Smooth muscle cell (in vitro differentiated cells): ENCODE data around the gene PTGER3. TPM values are rescaled to one million over a fixed set of nuclear protein-coding genes. Genes with fewer than 3 reads are reported as not detected.

Experiments
- DNase-seq: peaks from one replicate; lab custom pipeline; 2025; ENCODE audit not compliant: unreplicated experiment; lab: John Stamatoyannopoulos, UW
- H2AFZ ChIP-seq: fragments of 200-600 bp; sonication (generic); 2 replicates; pipeline ENCODE4 v1.6.0; 2016; ENCODE audit warnings: antibody characterized with exemption, low read depth, mild to moderate bottlenecking
- H3F3A ChIP-seq: fragments of 200-600 bp; sonication (generic); 2 replicates; pipeline ENCODE4 v1.6.0; 2017; ENCODE audit warnings: antibody characterized with exemption, low read depth
- H3K27ac ChIP-seq: fragments of 200-600 bp; sonication (generic); 2 replicates; pipeline ENCODE4 v1.5.1; 2016; ENCODE audit warnings: low read depth, mild to moderate bottlenecking
- H3K27me3 ChIP-seq: fragments of 200-600 bp; sonication (generic); 2 replicates; pipeline ENCODE4 v1.6.1; 2016; ENCODE audit warnings: low read depth, mild to moderate bottlenecking
- H3K36me3 ChIP-seq: fragments of 200-600 bp; sonication (generic); 2 replicates; pipeline ENCODE4 v1.5.1; 2016; ENCODE audit warnings: low read depth
- H3K4me1 ChIP-seq: fragments of 200-600 bp; sonication (generic); 2 replicates; pipeline ENCODE4 v1.5.1; 2016; ENCODE audit warnings: low read depth
- H3K4me2 ChIP-seq: fragments of 200-600 bp; sonication (generic); 2 replicates; pipeline ENCODE4 v1.6.0; 2016; ENCODE audit warnings: mild to moderate bottlenecking
- H3K4me3 ChIP-seq: fragments of 200-600 bp; sonication (generic); 2 replicates; pipeline ENCODE4 v1.5.1; 2016; ENCODE audit warnings: mild to moderate bottlenecking
- H3K79me2 ChIP-seq: fragments of 200-600 bp; sonication (generic); 2 replicates; pipeline ENCODE4 v1.6.0; 2016; ENCODE audit warnings: low read depth, mild to moderate bottlenecking
- H3K9ac ChIP-seq: fragments of 200-600 bp; sonication (generic); 2 replicates; pipeline ENCODE4 v1.6.0; 2016; ENCODE audit warnings: low read depth
- H3K9me3 ChIP-seq: fragments of 200-600 bp; sonication (generic); replicated peaks from 2 replicates; pipeline ENCODE4 v1.5.1; 2016; ENCODE audit warnings: low read depth
- H4K20me1 ChIP-seq: fragments of 200-600 bp; sonication (generic); 2 replicates; pipeline ENCODE4 v1.6.0; 2016; ENCODE audit warnings: low read depth
- WGBS: methylation state at CpG from one replicate; pipeline ENCODE4 v1.1.7; 2016; ENCODE audit warnings: low lambda C conversion rate; 5-methylcytosine and 5-hydroxymethylcytosine counted together
- polyA plus RNA-seq: library from polyadenylated mRNA; unstranded; fragments of >200 nt; fragmentation: Nextera tagmentation; extraction: Ambion mirVana; gene quantifications from 2 replicates; pipeline ENCODE4 v1.2.1, GENCODE V29; 2016
- total RNA-seq: library from RNA; depleted of rRNA; stranded (reverse); fragments of >200 nt; gene quantifications from 2 replicates; pipeline ENCODE4 v1.2.3, GENCODE V29; 2014
- TF ChIP-seq, protein P1 (sequence below): fragments of 200-600 bp; sonication (generic); IDR thresholded peaks from 2 replicates; pipeline ENCODE4 v1.5.1; 2017; ENCODE audit warnings: borderline replicate concordance, mild to moderate bottlenecking, antibody characterized with exemption; ENCODE audit not compliant: insufficient read depth, poor library complexity, severe bottlenecking

Gene PTGER3
- total and polyA plus RNA-seq, 2 experiments from 2014 or later = 0.37 to 2.7 TPM

DNA sequence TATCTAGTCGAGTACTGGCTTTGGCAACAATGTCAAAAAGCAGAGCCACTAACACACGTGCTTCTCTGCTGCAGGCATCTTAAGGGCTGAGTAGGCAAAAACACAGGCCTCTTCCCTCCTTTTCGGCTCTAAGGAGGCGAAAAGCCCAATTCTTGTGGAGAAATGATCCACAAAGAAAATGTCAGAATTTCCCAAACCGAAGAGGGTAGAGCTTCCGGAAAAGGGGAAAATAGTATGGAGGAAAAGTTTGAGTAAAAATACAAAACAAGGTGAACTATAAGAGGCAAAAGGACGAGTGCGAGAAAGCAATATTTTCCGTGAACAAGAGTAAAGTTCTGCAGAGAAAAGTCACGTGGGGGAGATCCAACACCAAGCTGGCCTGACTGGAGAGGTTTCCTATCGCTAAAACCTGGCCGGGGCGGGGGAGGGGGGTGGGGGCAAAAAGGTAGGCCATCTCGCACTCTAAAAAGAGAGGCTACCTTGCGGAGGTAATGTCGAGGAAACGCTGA, 32.7 kb upstream of the PTGER3 start:
- 2% methylated on average over 16 of the region's 17 CpGs for WGBS
- H3K79me2 ChIP-seq = peaks cover 53% of the 10 kb centered on the region
- H3K9ac ChIP-seq = peak overlapping the region; percentile 95
- H3F3A ChIP-seq = no peaks in the 10 kb centered on the region
- H3K4me1 ChIP-seq = peaks cover 20% of the 10 kb centered on the region
- TF ChIP-seq, protein P1, sequence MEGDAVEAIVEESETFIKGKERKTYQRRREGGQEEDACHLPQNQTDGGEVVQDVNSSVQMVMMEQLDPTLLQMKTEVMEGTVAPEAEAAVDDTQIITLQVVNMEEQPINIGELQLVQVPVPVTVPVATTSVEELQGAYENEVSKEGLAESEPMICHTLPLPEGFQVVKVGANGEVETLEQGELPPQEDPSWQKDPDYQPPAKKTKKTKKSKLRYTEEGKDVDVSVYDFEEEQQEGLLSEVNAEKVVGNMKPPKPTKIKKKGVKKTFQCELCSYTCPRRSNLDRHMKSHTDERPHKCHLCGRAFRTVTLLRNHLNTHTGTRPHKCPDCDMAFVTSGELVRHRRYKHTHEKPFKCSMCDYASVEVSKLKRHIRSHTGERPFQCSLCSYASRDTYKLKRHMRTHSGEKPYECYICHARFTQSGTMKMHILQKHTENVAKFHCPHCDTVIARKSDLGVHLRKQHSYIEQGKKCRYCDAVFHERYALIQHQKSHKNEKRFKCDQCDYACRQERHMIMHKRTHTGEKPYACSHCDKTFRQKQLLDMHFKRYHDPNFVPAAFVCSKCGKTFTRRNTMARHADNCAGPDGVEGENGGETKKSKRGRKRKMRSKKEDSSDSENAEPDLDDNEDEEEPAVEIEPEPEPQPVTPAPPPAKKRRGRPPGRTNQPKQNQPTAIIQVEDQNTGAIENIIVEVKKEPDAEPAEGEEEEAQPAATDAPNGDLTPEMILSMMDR = no peak
- peak overlapping the region; percentile 96 for H3K27ac ChIP-seq
- peak overlapping the region; percentile 96 for H2AFZ ChIP-seq
- H3K4me3 ChIP-seq = peak overlapping the region; percentile 93
- peaks cover 5% of the 10 kb centered on the region for H3K27me3 ChIP-seq
- H3K36me3 ChIP-seq = peaks cover 14% of the 10 kb centered on the region
- peaks cover 49% of the 10 kb centered on the region for H4K20me1 ChIP-seq
- H3K4me2 ChIP-seq = peak overlapping the region; percentile 97
- no peaks in the 10 kb centered on the region for H3K9me3 ChIP-seq
- no peak for DNase-seq

DNA sequence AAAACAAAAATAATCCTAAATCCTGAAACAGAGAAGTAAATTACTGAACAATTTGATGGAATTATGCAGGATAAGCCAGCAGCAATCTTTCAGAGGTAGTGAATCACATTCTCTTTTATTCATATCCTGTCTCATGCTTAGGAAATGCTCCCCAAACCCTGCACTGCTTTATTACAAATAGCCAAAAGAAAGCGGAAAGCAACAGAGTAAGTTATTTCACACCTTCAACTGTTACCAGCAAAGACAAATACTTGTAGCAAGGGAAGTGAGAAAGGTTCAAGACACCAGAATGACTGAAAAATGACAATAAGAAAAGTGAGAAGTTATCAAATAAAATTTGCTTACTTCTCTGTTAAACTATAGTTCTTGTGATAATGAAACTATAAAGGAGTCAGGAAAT, 27.1 kb upstream of the PTGER3 start:
- Histone ChIP-seq H3K4me2 (no peak overlapping the region), H3K27me3 (no peaks in the 10 kb centered on the region), H3K9ac (no peak overlapping the region), H3K9me3 (no peaks in the 10 kb centered on the region), H3K27ac (no peak overlapping the region), H2AFZ (no peak overlapping the region), H3K4me3 (no peak overlapping the region), H3K36me3 (peaks cover 50% of the 10 kb centered on the region), H3K79me2 (peaks cover 53% of the 10 kb centered on the region), H3K4me1 (peaks cover 14% of the 10 kb centered on the region), H3F3A (no peaks in the 10 kb centered on the region), H4K20me1 (peaks cover 96% of the 10 kb centered on the region)
- WGBS = 93% methylated on average over 1 of the region's 1 CpG
- DNase-seq = no peak
- TF ChIP-seq, protein P1 = no peak

DNA sequence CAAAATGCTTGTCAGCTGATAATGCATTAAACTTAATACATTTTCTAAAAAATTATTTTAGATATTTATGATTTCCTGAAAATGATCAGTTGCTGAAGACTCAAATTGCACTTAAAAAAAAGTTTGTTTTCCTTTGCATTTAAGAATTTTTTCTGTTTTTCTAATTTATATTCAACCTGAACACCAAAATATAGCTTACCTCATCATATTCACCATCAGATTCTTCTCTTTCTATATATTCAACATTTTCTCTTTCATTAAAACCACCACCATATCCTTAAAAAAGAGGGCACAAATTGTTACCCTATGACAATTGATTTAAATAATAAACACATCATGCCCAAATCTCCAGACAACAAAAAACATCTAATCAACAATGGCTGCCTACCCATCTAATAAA, 24.7 kb upstream of the PTGER3 start:
- DNase-seq = no peak
- peaks cover 83% of the 10 kb centered on the region for H4K20me1 ChIP-seq
- H3F3A ChIP-seq = no peaks in the 10 kb centered on the region
- H3K4me3 ChIP-seq = no peak overlapping the region
- no peak overlapping the region for H2AFZ ChIP-seq
- H3K4me1 ChIP-seq = no peaks in the 10 kb centered on the region
- H3K9me3 ChIP-seq = no peaks in the 10 kb centered on the region
- no peak overlapping the region for H3K9ac ChIP-seq
- H3K4me2 ChIP-seq = no peak overlapping the region
- H3K36me3 ChIP-seq = peaks cover 52% of the 10 kb centered on the region
- TF ChIP-seq, protein P1 = no peak
- H3K27ac ChIP-seq = no peak overlapping the region
- peaks cover 29% of the 10 kb centered on the region for H3K79me2 ChIP-seq
- H3K27me3 ChIP-seq = no peaks in the 10 kb centered on the region

DNA sequence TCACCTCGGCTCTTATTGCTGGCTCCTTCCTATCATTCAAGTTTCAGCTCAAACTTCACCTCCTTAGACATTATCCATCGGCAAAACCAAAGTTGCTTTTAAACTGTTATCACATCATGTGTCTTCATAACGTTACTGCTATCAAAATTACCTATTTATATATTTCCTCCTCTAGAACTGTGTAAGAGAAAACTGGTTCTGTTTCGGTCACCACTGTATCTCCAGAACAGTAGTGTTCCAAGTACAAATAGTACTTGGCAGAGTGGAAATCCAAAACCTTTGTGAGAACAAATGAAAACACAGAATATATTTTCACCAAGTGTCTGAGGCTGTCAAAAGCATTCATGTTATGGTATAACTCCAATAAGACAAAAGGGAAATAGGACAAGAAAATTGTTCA, 24.1 kb upstream of the PTGER3 start:
- peaks cover 56% of the 10 kb centered on the region for H3K36me3 ChIP-seq

More for the DNA sequence above, 24.1 kb upstream of the PTGER3 start:
- Histone ChIP-seq H4K20me1 (peaks cover 82% of the 10 kb centered on the region), H3K27me3 (no peaks in the 10 kb centered on the region), H3K4me2 (no peak overlapping the region), H2AFZ (no peak overlapping the region), H3K9me3 (no peaks in the 10 kb centered on the region), H3K9ac (no peak overlapping the region), H3K79me2 (peaks cover 24% of the 10 kb centered on the region), H3F3A (no peaks in the 10 kb centered on the region), H3K4me3 (no peak overlapping the region), H3K27ac (no peak overlapping the region), H3K4me1 (no peaks in the 10 kb centered on the region)
- no peak for DNase-seq
- 97% methylated on average over 4 of the region's 4 CpGs for WGBS
- TF ChIP-seq, protein P1 = no peak
